GM19240 (cell line): ENCODE measurements around the gene GPR3.
"Not testable (repeated sequence)": the region's sequence is repeated elsewhere in the genome, so short reads cannot be mapped to it uniquely, and the experiment has no call there.

Experiments
- DNase-seq: peaks from one replicate; pipeline ENCODE4 v3.0.0; 2011; ENCODE audit warnings: low spot score; ENCODE audit not compliant: insufficient read length

Gene GPR3

GRCh38 chr1:27427329-27427728 lies 34.9 kb downstream of the GPR3 start:
- no peak for DNase-seq

GRCh38 chr1:27427816-27428315 lies 35.4 kb downstream of the GPR3 start:
- no peak for DNase-seq

DNA sequence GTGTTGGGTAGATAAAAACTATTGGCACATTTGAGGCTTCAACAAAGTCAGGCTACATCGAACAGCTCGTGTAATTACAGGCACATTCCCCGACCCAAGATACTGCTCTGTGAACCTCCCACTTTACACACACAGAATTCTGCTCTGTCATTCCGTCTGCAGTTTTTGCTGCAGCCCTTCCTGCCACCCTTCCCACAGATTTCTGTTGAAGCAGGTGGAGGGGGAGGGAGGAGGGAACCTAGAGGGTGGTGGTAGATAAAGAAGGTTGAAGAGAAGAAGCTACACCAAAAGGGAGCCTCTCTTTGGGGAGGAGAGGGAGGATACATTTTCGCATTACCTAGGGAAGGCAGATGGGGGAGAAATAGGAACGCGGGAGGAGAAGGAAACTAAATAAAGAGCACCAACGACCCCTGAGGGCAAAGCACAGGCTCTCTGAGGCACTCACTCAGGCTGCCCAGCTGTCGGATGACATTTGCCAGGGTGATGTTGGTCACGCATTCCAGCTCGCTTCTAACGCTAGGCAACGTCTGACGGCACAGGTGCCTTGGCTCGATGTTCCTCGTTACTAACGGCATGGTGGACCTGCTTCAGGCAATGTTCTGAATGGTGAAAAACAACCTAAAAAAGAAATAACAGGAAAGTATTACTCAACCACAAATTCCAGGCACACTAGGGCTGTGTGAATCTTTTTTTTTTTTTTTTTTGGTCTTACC lies 36.0 kb downstream of the GPR3 start:
- DNase-seq: no peak

DNA sequence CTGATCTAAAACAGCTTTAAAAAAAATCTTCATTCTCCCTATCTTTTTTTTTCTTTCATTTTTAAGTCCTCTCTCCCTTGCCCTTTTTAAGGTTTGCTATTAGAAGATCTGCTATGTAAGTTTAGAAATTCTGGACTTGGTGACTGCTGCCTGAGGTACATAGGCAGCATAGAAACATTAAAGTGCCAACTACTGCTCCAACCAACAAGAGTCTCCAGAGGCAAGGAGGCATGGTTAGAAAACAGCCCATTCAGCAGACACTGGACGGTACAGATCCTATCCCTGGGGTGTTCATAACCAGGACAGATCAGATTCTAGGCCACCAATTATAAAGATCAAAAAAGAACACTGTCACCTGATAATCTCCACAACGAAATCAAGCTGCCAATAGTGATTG lies 36.6 kb downstream of the GPR3 start:
- DNase-seq: no peak

GRCh38 chr1:27430903-27431600 lies 38.6 kb downstream of the GPR3 start:
- no peak for DNase-seq

GRCh38 chr1:27431601-27431940 lies 39.1 kb downstream of the GPR3 start:
- no peak for DNase-seq

- DNase-seq: not testable (repeated sequence)
Observed at GRCh38 chr1:27432725-27433124, 40.3 kb downstream of the GPR3 start.

DNA sequence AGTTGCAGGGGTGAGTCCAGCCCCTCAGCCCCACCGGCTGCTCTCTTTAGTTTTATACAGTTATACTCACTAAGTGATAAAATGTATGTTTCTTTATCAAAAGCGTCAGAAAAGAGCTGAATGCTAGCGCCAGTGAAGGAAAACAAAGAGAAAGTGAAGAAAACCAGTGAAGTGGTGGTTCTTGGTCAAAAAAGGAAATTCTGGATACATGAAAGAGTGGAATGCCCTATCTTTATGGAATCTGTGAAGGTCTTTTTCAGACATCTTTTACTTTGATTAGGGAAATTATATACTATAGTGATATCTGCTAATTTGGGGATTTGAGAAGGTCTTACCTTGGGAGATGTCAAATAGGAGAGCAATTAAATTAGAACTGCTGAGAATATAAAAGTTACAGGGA lies 41.3 kb downstream of the GPR3 start:
- DNase-seq: no peak

DNA sequence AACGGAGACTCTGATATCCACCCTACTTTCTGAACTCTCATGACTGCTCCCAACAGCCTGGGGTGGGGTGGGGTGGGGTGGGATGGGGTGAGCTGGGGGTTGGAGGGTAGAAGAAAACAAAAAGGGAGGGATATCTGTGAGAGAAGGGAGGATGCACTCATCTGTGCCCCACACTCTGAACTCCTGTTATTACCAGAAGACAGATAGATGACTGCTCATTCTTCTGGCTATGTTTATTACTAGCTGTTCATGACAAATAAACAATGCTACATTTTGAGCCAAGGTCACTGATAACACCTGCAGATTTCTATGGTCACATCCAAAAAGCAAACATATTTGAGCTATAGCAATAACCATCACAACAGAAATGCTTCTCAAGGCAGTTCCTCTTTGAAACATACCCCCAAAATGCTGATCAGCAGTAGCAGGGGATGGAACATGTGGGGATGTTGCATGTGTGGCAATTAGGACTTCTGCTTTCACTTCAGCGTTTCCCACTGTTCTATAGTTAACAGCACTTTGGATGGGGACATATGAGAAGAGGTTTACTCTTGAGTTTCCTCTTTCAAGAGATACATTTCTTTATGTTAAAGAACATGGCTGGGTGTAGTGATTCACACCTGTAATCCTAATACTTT lies 43.3 kb downstream of the GPR3 start:
- DNase-seq: no peak

- no peak for DNase-seq
Observed at GRCh38 chr1:27436204-27437159, 44.1 kb downstream of the GPR3 start.

- no peak for DNase-seq
Observed at GRCh38 chr1:27438621-27439061, 46.2 kb downstream of the GPR3 start.

- DNase-seq: no peak
Observed at GRCh38 chr1:27439150-27439549, 46.7 kb downstream of the GPR3 start.

DNA sequence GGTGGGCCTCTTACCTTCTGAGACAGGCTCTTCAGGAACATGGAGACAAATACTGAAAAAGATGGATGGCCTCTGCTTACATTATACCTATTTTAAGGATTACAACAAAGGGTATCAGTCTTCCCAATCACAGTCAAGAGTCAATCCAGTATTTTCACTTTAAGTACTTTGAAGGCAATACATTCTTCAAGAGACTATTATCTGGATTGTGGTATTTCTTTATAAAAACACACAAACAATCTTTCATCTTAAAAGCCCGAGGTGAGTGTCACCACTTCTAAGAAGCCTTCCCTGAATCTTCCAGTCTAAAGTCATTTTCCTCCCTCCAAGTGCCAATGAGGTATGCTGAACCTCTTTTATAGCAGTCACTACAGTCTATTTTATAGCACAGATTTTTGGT lies 52.2 kb downstream of the GPR3 start:
- DNase-seq: no peak
